Upper lobe of left lung (tissue), 6 donors: ENCODE measurements around the gene FLT3LG. TPM values are rescaled to one million over a fixed set of nuclear protein-coding genes. Genes with fewer than 3 reads are reported as not detected.

Experiments
- ATAC-seq, 2 donors: fragments of 200-7000 bp; cut with Tn5 transposase; one replicate each; pipeline ENCODE4 v1.9.1; 2022; ENCODE audit warnings: mild to moderate bottlenecking in 2 of 2, moderate library complexity in 2 of 2; ENCODE audit not compliant: low FRiP score in 2 of 2
- DNase-seq, 2 donors: peaks; one replicate each; pipeline ENCODE4 v3.0.0-alpha.2; 2019 to 2020
- H3K27ac ChIP-seq, 4 donors: fragments of 200-600 bp; sonication (generic); one replicate each; pipeline ENCODE4 v1.5.1; 2016 to 2019
- H3K27me3 ChIP-seq, 4 donors: fragments of 200-600 bp; sonication (generic); one replicate each; pipeline ENCODE4 v1.5.1; 2017 to 2019
- H3K36me3 ChIP-seq, 4 donors: fragments of 200-600 bp; sonication (generic); one replicate each; pipeline ENCODE4 v1.5.1; 2016 to 2019
- H3K4me1 ChIP-seq, 4 donors: fragments of 200-600 bp; sonication (generic); one replicate each; pipeline ENCODE4 v1.5.1; 2018 to 2019
- H3K4me3 ChIP-seq, 4 donors: fragments of 200-600 bp; sonication (generic); one replicate each; pipeline ENCODE4 v1.5.1; 2017 to 2019; ENCODE audit warnings: mild to moderate bottlenecking in 2 of 4, moderate library complexity in 1 of 4
- H3K9me3 ChIP-seq, 4 donors: fragments of 200-600 bp; sonication (generic); one replicate each; pipeline ENCODE4 v1.5.1; 2018 to 2019
- CTCF ChIP-seq, 6 experiments: fragments of 450-650 bp in 4 of 6; fragments of 200-600 bp in 2 of 6; sonication (generic) in 2 of 6; IDR thresholded peaks; one replicate each; pipeline ENCODE4 v1.5.1; 2016 to 2019; ENCODE audit warnings: antibody characterized with exemption in 6 of 6
- EP300 ChIP-seq, 4 donors: sonication (generic); formaldehyde crosslinking; IDR thresholded peaks; one replicate each; pipeline ENCODE4 v1.5.1; 2017; ENCODE audit warnings: antibody characterized with exemption in 4 of 4, control low read depth in 2 of 4
- POLR2A ChIP-seq, 4 donors: fragments of 450-650 bp; IDR thresholded peaks; one replicate each; pipeline ENCODE4 v1.5.1; 2016 to 2017; ENCODE audit warnings: antibody characterized with exemption in 4 of 4, mild to moderate bottlenecking in 2 of 4
- POLR2AphosphoS5 ChIP-seq, 2 donors: sonication (generic); formaldehyde crosslinking; IDR thresholded peaks; one replicate each; pipeline ENCODE4 v1.5.1; 2017; ENCODE audit warnings: antibody characterized with exemption in 2 of 2
- WGBS, 2 donors: methylation state at CpG; one replicate each; pipeline ENCODE4 v1.1.5; 2017 to 2018; 5-methylcytosine and 5-hydroxymethylcytosine counted together
- small RNA-seq, 4 donors: library from RNA; depleted of rRNA; stranded (forward); fragments of <200 nt; gene quantifications; one replicate each; pipeline ENCODE3, GENCODE V24; 2016
- total RNA-seq, 6 donors: library from RNA; depleted of rRNA in 4 of 6; stranded (reverse); fragments of >200 nt in 4 of 6; gene quantifications; one replicate each; pipeline versions ENCODE4 v1.1.0 to v1.2.1, GENCODE V29; 2016 to 2021
- donor health status: DM: no; HTN: no; CAD: no; lungs with moderate emphysema.
- donor health status: DM: no; HTN: yes; CAD: no; lungs with severe emphysema.

Gene FLT3LG
- total RNA-seq, 6 donors from 2014 or later: 4.3 to 19.9 (median 9.9) TPM

- no peak for ATAC-seq
- Histone ChIP-seq H3K27me3 (no peaks in the 10 kb centered on the region), H3K9me3 (no peaks in the 10 kb centered on the region), H3K4me1 (peaks cover 17 to 34% (median 21%) of the 10 kb centered on the region in 4 donors), H3K4me3 (no peak overlapping the region), H3K36me3 (peaks cover 0 to 7% (median 3%) of the 10 kb centered on the region in 4 donors), H3K27ac (no peak overlapping the region)
- TF ChIP-seq POLR2AphosphoS5 (IDR thresholded peaks at IDR 0.05) (no peak), POLR2A (IDR thresholded peaks at IDR 0.05) (no peak), CTCF (IDR thresholded peaks at IDR 0.05) (no peak), EP300 (IDR thresholded peaks at IDR 0.05) (no peak)
- no peak for DNase-seq
- 92 to 93% methylated on average over 3 to 7 of the region's 7 CpGs for WGBS, 2 donors
Observed at GRCh38 chr19:49530708-49531107, 56.7 kb downstream of the FLT3LG start.

- no peaks in the 10 kb centered on the region for H3K9me3 ChIP-seq
- whole genome bisulfite sequencing, 2 donors: 3 to 10% methylated on average over 15 to 23 of the region's 87 CpGs
- ATAC-seq (peak; percentile 93 to 94), DNase-seq (peak; percentile 78 to 97)
- peaks cover 13 to 17% (median 14%) of the 10 kb centered on the region in 4 donors for H3K4me1 ChIP-seq
- peak overlapping the region in 1 of 4 donors; percentile 39 for H3K27ac ChIP-seq
- peaks cover 0 to 12% (median 7%) of the 10 kb centered on the region in 4 donors for H3K36me3 ChIP-seq
- peak in 5 of 6 experiments; percentile 34 to 65 (median 47) for TF ChIP-seq CTCF (IDR thresholded peaks at IDR 0.05)
- TF ChIP-seq POLR2AphosphoS5 (IDR thresholded peaks at IDR 0.05): peak in 1 of 2 donors; percentile 17
- TF ChIP-seq POLR2A (IDR thresholded peaks at IDR 0.05): no peak
- TF ChIP-seq EP300 (IDR thresholded peaks at IDR 0.05): no peak
- no peaks in the 10 kb centered on the region for H3K27me3 ChIP-seq
- H3K4me3 ChIP-seq: peak overlapping the region; percentile 56 to 74 (median 62)
Observed at GRCh38 chr19:49533551-49534488, 59.8 kb downstream of the FLT3LG start.

- ATAC-seq (no peak), DNase-seq (no peak)
- Histone ChIP-seq H3K36me3 (peaks cover 0 to 20% (median 12%) of the 10 kb centered on the region in 4 donors), H3K4me1 (peaks cover 13 to 17% (median 14%) of the 10 kb centered on the region in 4 donors), H3K27ac (no peak overlapping the region), H3K4me3 (peak overlapping the region in 2 of 4 donors; percentile 68 to 74), H3K27me3 (no peaks in the 10 kb centered on the region), H3K9me3 (no peaks in the 10 kb centered on the region)
- TF ChIP-seq EP300 (IDR thresholded peaks at IDR 0.05): no peak
- TF ChIP-seq POLR2AphosphoS5 (IDR thresholded peaks at IDR 0.05): no peak
- no peak for TF ChIP-seq CTCF (IDR thresholded peaks at IDR 0.05)
- TF ChIP-seq POLR2A (IDR thresholded peaks at IDR 0.05): no peak
- 78 to 82% methylated on average over 7 to 8 of the region's 8 CpGs for WGBS, 2 donors
Observed at GRCh38 chr19:49534632-49535385, 60.8 kb downstream of the FLT3LG start.

Small RNA genes within 50 kb of the gene (small RNA-seq; reads per million reads assigned to genes)
- gene COX6CP7 (0 reads per million in 4 donors), gene MIR150 (74.5 to 449 (median 183) reads per million in 4 donors), gene SNORD32A (0 reads per million in 4 donors), gene SNORD33 (0 reads per million in 4 donors), gene SNORD34 (0 reads per million in 4 donors), gene SNORD35A (0 reads per million in 4 donors), gene SNORD35B (0 reads per million in 4 donors)

Other genes with a start within 250 kb of the FLT3LG start
- gene SLC6A16, start 149.0 kb upstream of the FLT3LG start, total RNA-seq: 1 to 10 TPM in 5 of 6 donors, under 1 TPM in 1; 0.44 to 4.2 (median 2.0) TPM
- gene CD37, start 138.8 kb upstream of the FLT3LG start, total RNA-seq: 100 to 1,000 TPM in 4 of 6 donors, 10 to 100 TPM in 2; 63.5 to 156 (median 123) TPM
- 10 to 100 TPM; 13.6 to 38.0 (median 20.5) TPM for gene TEAD2, start 111.8 kb upstream of the FLT3LG start, total RNA-seq
- under 1 TPM in 3 of 6 donors, not detected in 3; 0.40 to 0.69 (median 0.61) TPM for gene DKKL1, start 110.3 kb upstream of the FLT3LG start, total RNA-seq
- gene KASH5, start 86.0 kb upstream of the FLT3LG start, total RNA-seq: 1 to 10 TPM in 3 of 6 donors, under 1 TPM in 1, not detected in 2; 0.61 to 6.9 (median 1.6) TPM
- not detected for gene PTH2, start 50.8 kb upstream of the FLT3LG start, total RNA-seq
- not detected for gene GFY, start 48.8 kb upstream of the FLT3LG start, total RNA-seq
- gene SLC17A7, start 32.7 kb upstream of the FLT3LG start, total RNA-seq: 1 to 10 TPM in 2 of 6 donors, under 1 TPM in 3, not detected in 1; 0.37 to 2.1 (median 0.78) TPM
- 100 to 1,000 TPM in 1 of 6 donors, 10 to 100 TPM in 5; 59.5 to 120 (median 72.8) TPM for gene PIH1D1, start 22.4 kb upstream of the FLT3LG start, total RNA-seq
- 100 to 1,000 TPM in 1 of 6 donors, 10 to 100 TPM in 5; 26.3 to 111 (median 48.2) TPM for gene ALDH16A1, start 21.0 kb upstream of the FLT3LG start, total RNA-seq
- gene RPL13A, start 13.4 kb downstream of the FLT3LG start, total RNA-seq: 1,000 to 10,000 TPM in 4 of 6 donors, 100 to 1,000 TPM in 2; 974 to 2,595 (median 1,696) TPM
- 1,000 to 10,000 TPM; 1,447 to 3,855 (median 1,708) TPM for gene RPS11, start 22.2 kb downstream of the FLT3LG start, total RNA-seq
- 100 to 1,000 TPM; 175 to 466 (median 328) TPM for gene FCGRT, start 38.4 kb downstream of the FLT3LG start, total RNA-seq
- gene RCN3, start 53.8 kb downstream of the FLT3LG start, total RNA-seq: 10 to 100 TPM in 5 of 6 donors, 1 to 10 TPM in 1; 5.9 to 82.8 (median 26.6) TPM
- 10 to 100 TPM; 30.3 to 72.3 (median 57.9) TPM for gene NOSIP, start 106.3 kb downstream of the FLT3LG start, total RNA-seq
- 10 to 100 TPM in 1 of 6 donors, 1 to 10 TPM in 5; 3.8 to 10.0 (median 7.1) TPM for gene PRRG2, start 107.1 kb downstream of the FLT3LG start, total RNA-seq
- gene PRR12, start 117.0 kb downstream of the FLT3LG start, total RNA-seq: 10 to 100 TPM; 12.6 to 51.9 (median 33.7) TPM
- 100 to 1,000 TPM in 3 of 6 donors, 10 to 100 TPM in 3; 81.7 to 160 (median 107) TPM for gene RRAS, start 165.9 kb downstream of the FLT3LG start, total RNA-seq
- 10 to 100 TPM; 28.6 to 98.5 (median 71.0) TPM for gene SCAF1, start 168.0 kb downstream of the FLT3LG start, total RNA-seq
- 100 to 1,000 TPM in 3 of 6 donors, 10 to 100 TPM in 3; 50.5 to 210 (median 99.1) TPM for gene IRF3, start 191.6 kb downstream of the FLT3LG start, total RNA-seq
- gene BCL2L12, start 191.7 kb downstream of the FLT3LG start, total RNA-seq: 10 to 100 TPM in 3 of 6 donors, 1 to 10 TPM in 3; 4.2 to 21.3 (median 14.1) TPM
- gene PRMT1, start 203.1 kb downstream of the FLT3LG start, total RNA-seq: 100 to 1,000 TPM in 2 of 6 donors, 10 to 100 TPM in 4; 65.6 to 155 (median 82.0) TPM
- gene ADM5, start 215.4 kb downstream of the FLT3LG start, total RNA-seq: 1 to 10 TPM in 4 of 6 donors, under 1 TPM in 1, not detected in 1; 0.55 to 3.0 (median 1.5) TPM
- gene CPT1C, start 216.9 kb downstream of the FLT3LG start, total RNA-seq: 10 to 100 TPM in 1 of 6 donors, 1 to 10 TPM in 2, under 1 TPM in 1, not detected in 2; 0.46 to 17.2 (median 4.6) TPM